Spinal cord (tissue), 10 donors: ENCODE results near the gene MAGEA3. TPM values are rescaled to one million over a fixed set of nuclear protein-coding genes. Genes with fewer than 3 reads are reported as not detected.
"Not testable (repeated sequence)": the region's sequence is repeated elsewhere in the genome, so short reads cannot be mapped to it uniquely, and the experiment has no call there.

ENCODE experiments used
- DNase-seq, 6 donors: peaks; one replicate each; pipeline versions ENCODE4 v3.0.0 to v3.0.0-alpha.2; 2013 to 2015; ENCODE audit warnings: low spot score in 6 of 6, low read depth in 4 of 6
- H3K27ac ChIP-seq: one replicate; pipeline ENCODE4 v1.5.1; 2013; ENCODE audit warnings: low read depth, low read length, control low read depth
- H3K27me3 ChIP-seq: one replicate; pipeline ENCODE4 v1.6.1; 2013; ENCODE audit warnings: low read length; ENCODE audit not compliant: control insufficient read depth, insufficient read depth
- H3K36me3 ChIP-seq: one replicate; pipeline ENCODE4 v1.6.1; 2013; ENCODE audit warnings: low read length; ENCODE audit not compliant: control insufficient read depth, insufficient read depth
- H3K4me1 ChIP-seq: one replicate; pipeline ENCODE4 v1.6.1; 2013; ENCODE audit warnings: low read length; ENCODE audit not compliant: control insufficient read depth, insufficient read depth
- H3K4me3 ChIP-seq: one replicate; pipeline ENCODE4 v1.5.1; 2013; ENCODE audit warnings: low read depth, low read length, control low read depth
- H3K9me3 ChIP-seq: one replicate; pipeline ENCODE4 v1.6.1; 2013; ENCODE audit warnings: low read length; ENCODE audit not compliant: control insufficient read depth, insufficient read depth
- WGBS: methylation state at CpG from one replicate; pipeline ENCODE4 v1.1.5; 2013; ENCODE audit warnings: missing lambda C conversion rate; ENCODE audit not compliant: insufficient coverage; 5-methylcytosine and 5-hydroxymethylcytosine counted together
- polyA plus RNA-seq, 2 donors: library from polyadenylated mRNA; unstranded; fragments of 120-200 nt; gene quantifications; one replicate each; pipeline ENCODE4 v1.2.1, GENCODE V29; 2013; ENCODE audit not compliant: insufficient read length in 2 of 2
- total RNA-seq, 2 donors: library from RNA; depleted of rRNA in 1 of 2; stranded (reverse); fragments of 120-200 nt in 1 of 2; fragments of >200 nt in 1 of 2; gene quantifications; one replicate each; pipeline versions ENCODE4 v1.2.3 to v1.2.4, GENCODE V29; 2013 to 2014
- donor health status: healthy.

The MAGEA3 gene
- total and polyA plus RNA-seq, 4 donors = not detected

DNA sequence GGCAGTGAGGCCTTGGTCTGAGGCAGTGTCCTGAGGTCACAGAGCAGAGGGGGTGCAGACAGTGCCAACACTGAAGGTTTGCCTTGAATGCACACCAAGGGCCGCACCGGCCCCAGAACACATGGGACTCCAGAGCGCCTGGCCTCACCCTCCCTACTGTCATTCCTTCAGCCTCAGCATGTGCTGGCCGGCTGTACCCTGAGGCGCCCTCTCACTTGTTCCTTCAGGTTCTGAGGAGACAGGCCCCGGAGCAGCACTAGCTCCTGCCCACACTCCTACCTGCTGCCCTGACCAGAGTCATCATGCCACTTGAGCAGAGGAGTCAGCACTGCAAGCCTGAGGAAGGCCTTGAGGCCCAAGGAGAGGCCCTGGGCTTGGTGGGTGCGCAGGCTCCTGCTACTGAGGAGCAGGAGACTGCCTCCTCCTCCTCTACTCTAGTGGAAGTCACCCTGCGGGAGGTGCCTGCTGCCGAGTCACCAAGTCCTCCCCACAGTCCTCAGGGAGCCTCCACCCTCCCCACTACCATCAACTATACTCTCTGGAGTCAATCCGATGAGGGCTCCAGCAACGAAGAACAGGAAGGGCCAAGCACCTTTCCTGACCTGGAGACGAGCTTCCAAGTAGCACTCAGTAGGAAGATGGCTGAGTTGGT, 37.4 kb downstream of the MAGEA3 start:
- no peaks in the 10 kb centered on the region for H3K27me3 ChIP-seq
- H3K4me3 ChIP-seq = no peak overlapping the region
- no peaks in the 10 kb centered on the region for H3K36me3 ChIP-seq
- no peak overlapping the region for H3K27ac ChIP-seq
- 83% methylated on average over 12 of the region's 12 CpGs for WGBS
- no peaks in the 10 kb centered on the region for H3K9me3 ChIP-seq
- no peaks in the 10 kb centered on the region for H3K4me1 ChIP-seq
- DNase-seq = no peak

DNA sequence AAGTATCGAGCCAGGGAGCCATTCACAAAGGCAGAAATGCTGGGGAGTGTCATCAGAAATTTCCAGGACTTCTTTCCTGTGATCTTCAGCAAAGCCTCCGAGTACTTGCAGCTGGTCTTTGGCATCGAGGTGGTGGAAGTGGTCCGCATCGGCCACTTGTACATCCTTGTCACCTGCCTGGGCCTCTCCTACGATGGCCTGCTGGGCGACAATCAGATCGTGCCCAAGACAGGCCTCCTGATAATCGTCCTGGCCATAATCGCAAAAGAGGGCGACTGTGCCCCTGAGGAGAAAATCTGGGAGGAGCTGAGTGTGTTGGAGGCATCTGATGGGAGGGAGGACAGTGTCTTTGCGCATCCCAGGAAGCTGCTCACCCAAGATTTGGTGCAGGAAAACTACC, 37.9 kb downstream of the MAGEA3 start:
- not testable (repeated sequence) for H3K4me1 ChIP-seq, H3K9me3 ChIP-seq, DNase-seq, H3K27me3 ChIP-seq, H3K4me3 ChIP-seq, H3K36me3 ChIP-seq, H3K27ac ChIP-seq
- 77% methylated on average over 12 of the region's 12 CpGs for WGBS

DNA sequence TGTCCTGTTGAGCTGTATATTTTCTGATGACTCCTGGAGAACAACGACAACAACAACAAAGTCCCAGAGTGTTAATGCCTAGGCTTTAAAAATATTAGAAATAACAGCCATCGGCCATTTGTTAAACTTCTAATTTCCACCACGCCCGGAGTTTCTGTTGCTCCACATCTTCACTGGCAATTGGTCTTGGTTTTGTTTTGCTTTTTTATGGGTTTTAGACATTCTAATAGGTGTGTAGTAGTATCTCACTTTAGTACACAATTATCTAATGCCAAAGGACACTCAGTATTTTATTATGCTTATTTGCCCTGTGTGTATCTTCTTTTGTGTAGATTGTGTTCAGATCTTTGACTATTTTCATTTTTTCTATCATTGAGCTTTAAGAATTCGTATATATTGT, 40.0 kb downstream of the MAGEA3 start:
- H3K27ac ChIP-seq = no peak overlapping the region
- no peak overlapping the region for H3K4me3 ChIP-seq
- WGBS = no CpG with 5 or more reads among the region's 5 CpGs
- DNase-seq = no peak
- no peaks in the 10 kb centered on the region for H3K9me3 ChIP-seq
- no peaks in the 10 kb centered on the region for H3K4me1 ChIP-seq
- H3K27me3 ChIP-seq = no peaks in the 10 kb centered on the region
- no peaks in the 10 kb centered on the region for H3K36me3 ChIP-seq

Other genes starting within 250 kb of the MAGEA3 start
- 10 to 100 TPM; 11.1 to 29.1 TPM for gene GABRA3, start 247.5 kb upstream of the MAGEA3 start, total RNA-seq
- gene GABRA3, start 247.5 kb upstream of the MAGEA3 start, polyA plus RNA-seq = 10 to 100 TPM; 55.3 to 61.2 TPM
- gene GABRQ, start 60.9 kb upstream of the MAGEA3 start, total RNA-seq = 10 to 100 TPM in 1 of 2 donors, 1 to 10 TPM in 1; 6.4 to 25.4 TPM
- 10 to 100 TPM; 15.3 to 19.6 TPM for gene GABRQ, start 60.9 kb upstream of the MAGEA3 start, polyA plus RNA-seq
- not detected for gene CSAG2, start 10.5 kb downstream of the MAGEA3 start, total RNA-seq
- gene CSAG2, start 10.5 kb downstream of the MAGEA3 start, polyA plus RNA-seq = not detected
- gene MAGEA2B, start 15.8 kb downstream of the MAGEA3 start, total RNA-seq = not detected
- not detected for gene MAGEA2B, start 15.8 kb downstream of the MAGEA3 start, polyA plus RNA-seq
- gene CSAG1, start 34.9 kb downstream of the MAGEA3 start, total RNA-seq = under 1 TPM in 1 of 2 donors, not detected in 1; 0.33 TPM
- not detected for gene CSAG1, start 34.9 kb downstream of the MAGEA3 start, polyA plus RNA-seq
- not detected for gene MAGEA12, start 35.0 kb downstream of the MAGEA3 start, total RNA-seq
- under 1 TPM in 1 of 2 donors, not detected in 1; 0.12 TPM for gene MAGEA12, start 35.0 kb downstream of the MAGEA3 start, polyA plus RNA-seq
- gene MAGEA2, start 55.0 kb downstream of the MAGEA3 start, total RNA-seq = not detected
- gene MAGEA2, start 55.0 kb downstream of the MAGEA3 start, polyA plus RNA-seq = not detected
- gene CSAG3, start 60.4 kb downstream of the MAGEA3 start, total RNA-seq = not detected
- gene CSAG3, start 60.4 kb downstream of the MAGEA3 start, polyA plus RNA-seq = not detected
- gene MAGEA6, start 70.9 kb downstream of the MAGEA3 start, total RNA-seq = not detected
- not detected for gene MAGEA6, start 70.9 kb downstream of the MAGEA3 start, polyA plus RNA-seq
- 100 to 1,000 TPM in 1 of 2 donors, 10 to 100 TPM in 1; 34.1 to 129 TPM for gene CETN2, start 132.0 kb downstream of the MAGEA3 start, total RNA-seq
- gene CETN2, start 132.0 kb downstream of the MAGEA3 start, polyA plus RNA-seq = 10 to 100 TPM; 77.5 to 99.1 TPM
- gene NSDHL, start 132.3 kb downstream of the MAGEA3 start, total RNA-seq = 10 to 100 TPM; 18.0 to 19.1 TPM
- gene NSDHL, start 132.3 kb downstream of the MAGEA3 start, polyA plus RNA-seq = 10 to 100 TPM; 38.4 to 49.5 TPM
- gene ZNF185, start 199.3 kb downstream of the MAGEA3 start, total RNA-seq = 1 to 10 TPM; 3.7 to 8.9 TPM
- gene ZNF185, start 199.3 kb downstream of the MAGEA3 start, polyA plus RNA-seq = 1 to 10 TPM; 6.4 to 8.5 TPM